Mucosa of rectum (tissue), 2 donors: ENCODE measurements around the gene PDZD2.
"Not testable (repeated sequence)": the region's sequence is repeated elsewhere in the genome, so short reads cannot be mapped to it uniquely, and the experiment has no call there.

Experiments used
- H3K27ac ChIP-seq, 2 donors: one replicate each; pipeline ENCODE4 v1.7.0; 2013; ENCODE audit warnings: inconsistent platforms in 2 of 2, low read depth in 2 of 2, low read length in 2 of 2
- H3K27me3 ChIP-seq, 2 donors: one replicate each; pipeline ENCODE4 v1.7.0; 2013; ENCODE audit warnings: low read length in 2 of 2; ENCODE audit not compliant: control insufficient read depth in 2 of 2, insufficient read depth in 2 of 2
- H3K36me3 ChIP-seq, 2 donors: one replicate each; pipeline ENCODE4 v1.7.0; 2013; ENCODE audit warnings: low read length in 2 of 2; ENCODE audit not compliant: control insufficient read depth in 2 of 2, insufficient read depth in 2 of 2
- H3K4me1 ChIP-seq, 2 donors: one replicate each; pipeline ENCODE4 v1.7.0; 2013; ENCODE audit warnings: low read length in 2 of 2, mild to moderate bottlenecking in 1 of 2; ENCODE audit not compliant: control insufficient read depth in 2 of 2, insufficient read depth in 2 of 2
- H3K4me3 ChIP-seq, 2 donors: one replicate each; pipeline ENCODE4 v1.7.0; 2013; ENCODE audit warnings: low read length in 2 of 2
- H3K9ac ChIP-seq, 2 donors: one replicate each; pipeline ENCODE4 v1.7.0; 2013; ENCODE audit warnings: low read length in 2 of 2, low read depth in 1 of 2, mild to moderate bottlenecking in 1 of 2
- H3K9me3 ChIP-seq, 2 donors: one replicate each; pipeline ENCODE4 v1.7.0; 2013; ENCODE audit warnings: low read length in 2 of 2; ENCODE audit not compliant: control insufficient read depth in 2 of 2
- donor health status: healthy.
- donor health status: Normal muscosa, but diverticular disease.

Gene PDZD2

GRCh38 chr5:31680528-31680927, 41.6 kb downstream of the PDZD2 start:
- Histone ChIP-seq H3K4me3 (no peak overlapping the region), H3K27me3 (no peaks in the 10 kb centered on the region), H3K36me3 (no peaks in the 10 kb centered on the region), H3K4me1 (no peaks in the 10 kb centered on the region), H3K27ac (no peak overlapping the region), H3K9ac (no peak overlapping the region), H3K9me3 (no peaks in the 10 kb centered on the region)

GRCh38 chr5:31682025-31682424, 43.1 kb downstream of the PDZD2 start:
- Histone ChIP-seq H3K9me3 (no peaks in the 10 kb centered on the region), H3K27ac (no peak overlapping the region), H3K4me1 (no peaks in the 10 kb centered on the region), H3K4me3 (no peak overlapping the region), H3K9ac (no peak overlapping the region), H3K27me3 (no peaks in the 10 kb centered on the region), H3K36me3 (no peaks in the 10 kb centered on the region)

- Histone ChIP-seq H3K36me3 (no peaks in the 10 kb centered on the region), H3K4me1 (no peaks in the 10 kb centered on the region), H3K9me3 (no peaks in the 10 kb centered on the region), H3K9ac (no peak overlapping the region), H3K4me3 (no peak overlapping the region), H3K27me3 (no peaks in the 10 kb centered on the region), H3K27ac (no peak overlapping the region)
Observed at GRCh38 chr5:31682851-31683250, 43.9 kb downstream of the PDZD2 start.

GRCh38 chr5:31688515-31689092, 49.7 kb downstream of the PDZD2 start:
- no peak overlapping the region for H3K27ac ChIP-seq
- no peaks in the 10 kb centered on the region for H3K27me3 ChIP-seq
- no peak overlapping the region for H3K9ac ChIP-seq
- H3K4me3 ChIP-seq, result no peak overlapping the region
- no peaks in the 10 kb centered on the region for H3K9me3 ChIP-seq
- H3K4me1 ChIP-seq, result no peaks in the 10 kb centered on the region
- no peaks in the 10 kb centered on the region for H3K36me3 ChIP-seq

- not testable (repeated sequence) for H3K9me3 ChIP-seq, H3K9ac ChIP-seq, H3K36me3 ChIP-seq
Observed at GRCh38 chr5:31691408-31691807, 52.5 kb downstream of the PDZD2 start.

GRCh38 chr5:31692561-31693221, 53.8 kb downstream of the PDZD2 start:
- H3K27ac ChIP-seq, result no peak overlapping the region
- no peaks in the 10 kb centered on the region for H3K36me3 ChIP-seq
- no peaks in the 10 kb centered on the region for H3K27me3 ChIP-seq
- no peak overlapping the region for H3K9ac ChIP-seq
- H3K9me3 ChIP-seq, result no peaks in the 10 kb centered on the region
- H3K4me1 ChIP-seq, result no peaks in the 10 kb centered on the region
- no peak overlapping the region for H3K4me3 ChIP-seq

More at GRCh38 chr5:31691408-31691807, 52.5 kb downstream of the PDZD2 start:
- not testable (repeated sequence) for H3K27ac ChIP-seq, H3K27me3 ChIP-seq, H3K4me1 ChIP-seq, H3K4me3 ChIP-seq

- Histone ChIP-seq H3K27me3 (no peaks in the 10 kb centered on the region), H3K9ac (no peak overlapping the region), H3K9me3 (no peaks in the 10 kb centered on the region), H3K36me3 (no peaks in the 10 kb centered on the region), H3K4me1 (no peaks in the 10 kb centered on the region), H3K4me3 (no peak overlapping the region), H3K27ac (no peak overlapping the region)
Observed at GRCh38 chr5:31698673-31699072, 59.7 kb downstream of the PDZD2 start.

- no peaks in the 10 kb centered on the region for H3K4me1 ChIP-seq
- no peak overlapping the region for H3K4me3 ChIP-seq
- H3K9me3 ChIP-seq, result no peaks in the 10 kb centered on the region
- H3K27me3 ChIP-seq, result no peaks in the 10 kb centered on the region
- H3K36me3 ChIP-seq, result no peaks in the 10 kb centered on the region
- no peak overlapping the region for H3K9ac ChIP-seq
- H3K27ac ChIP-seq, result no peak overlapping the region
Observed at GRCh38 chr5:31701642-31702299, 62.8 kb downstream of the PDZD2 start.

- H3K9ac ChIP-seq, result no peak overlapping the region
- no peaks in the 10 kb centered on the region for H3K9me3 ChIP-seq
- no peaks in the 10 kb centered on the region for H3K36me3 ChIP-seq
- no peak overlapping the region for H3K4me3 ChIP-seq
- no peaks in the 10 kb centered on the region for H3K27me3 ChIP-seq
- H3K4me1 ChIP-seq, result no peaks in the 10 kb centered on the region
- no peak overlapping the region for H3K27ac ChIP-seq
Observed at GRCh38 chr5:31702712-31703111, 63.8 kb downstream of the PDZD2 start.

- no peaks in the 10 kb centered on the region for H3K9me3 ChIP-seq
- no peak overlapping the region for H3K9ac ChIP-seq
- no peak overlapping the region for H3K27ac ChIP-seq
- H3K4me3 ChIP-seq, result no peak overlapping the region
- no peaks in the 10 kb centered on the region for H3K36me3 ChIP-seq
- H3K4me1 ChIP-seq, result no peaks in the 10 kb centered on the region
- H3K27me3 ChIP-seq, result no peaks in the 10 kb centered on the region
Observed at GRCh38 chr5:31703757-31704156, 64.8 kb downstream of the PDZD2 start.
